ENCODE data around the gene NR1D1.
A peak's percentile ranks its signal among the peaks of the same experiment; 100 is the strongest.

DNA sequence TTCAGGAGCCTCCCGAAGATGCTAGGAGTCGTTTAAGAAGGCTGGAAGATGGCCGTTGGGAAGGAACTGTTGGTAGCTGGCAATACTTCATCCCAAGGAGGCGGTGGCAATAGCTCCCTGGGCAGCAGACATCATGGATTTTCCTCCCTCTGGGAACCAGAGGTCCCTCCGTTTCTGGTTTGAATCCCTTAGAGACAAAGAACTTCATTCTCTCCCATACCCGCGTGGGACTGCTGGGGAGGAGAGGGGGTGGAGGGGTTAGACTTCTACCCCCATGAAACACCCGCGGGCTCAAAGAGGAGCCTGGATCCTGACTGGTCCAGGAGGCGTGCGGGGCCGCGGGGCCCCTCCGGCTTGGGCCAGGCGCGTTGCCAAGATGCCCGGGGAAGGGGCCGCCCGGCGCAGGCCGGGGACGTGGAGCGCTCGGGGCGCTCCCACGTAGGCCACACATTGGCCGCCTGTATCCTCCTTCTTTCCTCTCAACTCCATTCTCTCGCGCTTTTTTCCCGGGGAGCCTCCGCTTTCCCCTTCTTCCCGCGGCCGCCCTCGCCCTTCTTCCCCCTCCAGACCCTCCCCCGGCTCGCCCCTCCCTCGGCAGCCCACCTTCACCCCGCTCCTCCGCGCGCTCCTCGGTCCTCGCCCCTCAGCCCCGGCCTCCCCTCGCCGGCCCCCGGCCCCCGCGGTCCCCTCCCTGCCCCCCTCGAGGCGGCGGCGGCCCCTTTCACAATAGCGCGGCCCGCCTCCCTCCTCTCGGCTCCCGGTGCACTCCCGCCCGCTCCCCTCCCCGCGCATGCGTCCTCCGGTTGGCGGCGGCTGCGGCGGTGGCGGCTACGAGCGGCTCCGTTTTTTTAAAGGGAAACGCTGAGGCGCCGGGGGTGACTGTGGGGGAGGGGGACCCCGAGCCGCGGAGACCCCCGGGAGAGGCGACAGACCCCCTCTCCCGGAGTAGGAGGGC is 21.1 kb upstream of the NR1D1 start, which contains the start of gene MSL1:
- TF ChIP-seq SMARCC2 (IDR thresholded peaks at IDR 0.05): no peak
- 0 out of 2 replicates have a peak, but pooled peaks have one; percentile 15 for TF ChIP-seq IRF2 (CRISPR knock-in tag; IDR thresholded peaks at IDR 0.05)
- TF ChIP-seq PRDM10 (CRISPR knock-in tag; IDR thresholded peaks at IDR 0.05; ENCODE audit: low read depth): no peak
- no peak for TF ChIP-seq TOPORS (CRISPR knock-in tag; IDR thresholded peaks at IDR 0.05)
- TF ChIP-seq NFYB (CRISPR knock-in tag; IDR thresholded peaks at IDR 0.05): 0 out of 2 replicates have a peak, but pooled peaks have one; percentile 13
- no peak for TF ChIP-seq ZNF24 (IDR thresholded peaks at IDR 0.05)
- no peak for TF ChIP-seq CTCF (CRISPR knock-in tag; IDR thresholded peaks at IDR 0.05)
- TF ChIP-seq ATF1 (CRISPR knock-in tag; IDR thresholded peaks at IDR 0.05): no peak
- no peak for TF ChIP-seq YY1 (IDR thresholded peaks at IDR 0.05; ENCODE audit: insufficient read depth, insufficient replicate concordance, low read depth, low read length)
- no peak for TF ChIP-seq MBD4 (IDR thresholded peaks at IDR 0.05; ENCODE audit: borderline replicate concordance, low read length)
